Measurements from ENCODE around the gene TRMT1.

The TRMT1 gene

GRCh38 chr19:13077240-13077639 is 39.3 kb downstream of the TRMT1 start:
- Histone ChIP-seq H3K79me2 (ENCODE audit: insufficient read depth, low read length) (no peaks in the 10 kb centered on the region), H3K27me3 (ENCODE audit: insufficient read depth, low read length) (peaks cover 12% of the 10 kb centered on the region; the same call in 1 of the 2 replicates), H3F3A (ENCODE audit: insufficient read depth, low read length) (no peaks in the 10 kb centered on the region), H3K9me2 (ENCODE audit: low read depth, low read length) (no peaks in the 10 kb centered on the region), H3K4me3 (ENCODE audit: low read depth, low read length, poor library complexity, severe bottlenecking) (no peak overlapping the region), H3K9me3 (ENCODE audit: low read length) (no peaks in the 10 kb centered on the region), H3K4me1 (ENCODE audit: insufficient read depth, low read length, severe bottlenecking) (no peaks in the 10 kb centered on the region), H3K36me3 (ENCODE audit: insufficient read depth, low read length) (no peaks in the 10 kb centered on the region), H3K4me2 (ENCODE audit: low read length) (no peak overlapping the region), H4K20me1 (ENCODE audit: insufficient read depth, low read length) (no peaks in the 10 kb centered on the region), H2AFZ (ENCODE audit: low read length) (no peak overlapping the region), H3K27ac (ENCODE audit: low read depth, low read length, poor library complexity, severe bottlenecking) (no peak overlapping the region), H3K9ac (ENCODE audit: low read length) (no peak overlapping the region)
- TF ChIP-seq CTCF (IDR thresholded peaks at IDR 0.05; ENCODE audit: low read length) = no peak
- no peak for TF ChIP-seq EZH2 (IDR thresholded peaks at IDR 0.05; ENCODE audit: borderline replicate concordance, low read length)

GRCh38 chr19:13076787-13077186 is 39.8 kb downstream of the TRMT1 start:
- H4K20me1 ChIP-seq (ENCODE audit: insufficient read depth, low read length) = no peaks in the 10 kb centered on the region
- H3K4me1 ChIP-seq (ENCODE audit: insufficient read depth, low read length, severe bottlenecking) = no peaks in the 10 kb centered on the region
- no peaks in the 10 kb centered on the region for H3F3A ChIP-seq (ENCODE audit: insufficient read depth, low read length)
- peaks cover 17% of the 10 kb centered on the region; the same call in 1 of the 2 replicates for H3K27me3 ChIP-seq (ENCODE audit: insufficient read depth, low read length)
- H2AFZ ChIP-seq (ENCODE audit: low read length) = no peak overlapping the region
- no peaks in the 10 kb centered on the region for H3K9me3 ChIP-seq (ENCODE audit: low read length)
- H3K79me2 ChIP-seq (ENCODE audit: insufficient read depth, low read length) = no peaks in the 10 kb centered on the region
- H3K27ac ChIP-seq (ENCODE audit: low read depth, low read length, poor library complexity, severe bottlenecking) = no peak overlapping the region
- no peaks in the 10 kb centered on the region for H3K36me3 ChIP-seq (ENCODE audit: insufficient read depth, low read length)
- H3K9ac ChIP-seq (ENCODE audit: low read length) = no peak overlapping the region
- H3K4me2 ChIP-seq (ENCODE audit: low read length) = no peak overlapping the region
- H3K9me2 ChIP-seq (ENCODE audit: low read depth, low read length) = no peaks in the 10 kb centered on the region
- H3K4me3 ChIP-seq (ENCODE audit: low read depth, low read length, poor library complexity, severe bottlenecking) = no peak overlapping the region
- TF ChIP-seq CTCF (IDR thresholded peaks at IDR 0.05; ENCODE audit: low read length) (no peak), EZH2 (IDR thresholded peaks at IDR 0.05; ENCODE audit: borderline replicate concordance, low read length) (no peak)

GRCh38 chr19:13076320-13076719 is 40.2 kb downstream of the TRMT1 start:
- no peak overlapping the region for H3K27ac ChIP-seq (ENCODE audit: low read depth, low read length, poor library complexity, severe bottlenecking)

More at GRCh38 chr19:13076320-13076719, 40.2 kb downstream of the TRMT1 start:
- H3K9me3 ChIP-seq (ENCODE audit: low read length) = no peaks in the 10 kb centered on the region
- H3K27me3 ChIP-seq (ENCODE audit: insufficient read depth, low read length) = peaks cover 20% of the 10 kb centered on the region; the same call in 1 of the 2 replicates
- TF ChIP-seq CTCF (IDR thresholded peaks at IDR 0.05; ENCODE audit: low read length) = no peak
- TF ChIP-seq EZH2 (IDR thresholded peaks at IDR 0.05; ENCODE audit: borderline replicate concordance, low read length) = no peak
- no peaks in the 10 kb centered on the region for H4K20me1 ChIP-seq (ENCODE audit: insufficient read depth, low read length)
- no peak overlapping the region for H3K4me3 ChIP-seq (ENCODE audit: low read depth, low read length, poor library complexity, severe bottlenecking)
- no peaks in the 10 kb centered on the region for H3F3A ChIP-seq (ENCODE audit: insufficient read depth, low read length)
- H3K4me1 ChIP-seq (ENCODE audit: insufficient read depth, low read length, severe bottlenecking) = no peaks in the 10 kb centered on the region
- no peaks in the 10 kb centered on the region for H3K36me3 ChIP-seq (ENCODE audit: insufficient read depth, low read length)
- no peaks in the 10 kb centered on the region for H3K9me2 ChIP-seq (ENCODE audit: low read depth, low read length)
- H3K79me2 ChIP-seq (ENCODE audit: insufficient read depth, low read length) = no peaks in the 10 kb centered on the region
- H3K9ac ChIP-seq (ENCODE audit: low read length) = no peak overlapping the region
- H3K4me2 ChIP-seq (ENCODE audit: low read length) = no peak overlapping the region
- no peak overlapping the region for H2AFZ ChIP-seq (ENCODE audit: low read length)
